ENCODE measurements around the gene MSLN.

MSLN gene

GRCh38 chr16:813916-814412 is 53.4 kb downstream of the MSLN start:
- no peak for DNase-seq

- DNase-seq = no peak
Measured at GRCh38 chr16:814974-815373, 54.4 kb downstream of the MSLN start.

- no peak for DNase-seq
Measured at GRCh38 chr16:815861-816260, 55.3 kb downstream of the MSLN start.

GRCh38 chr16:817001-817906 is 56.7 kb downstream of the MSLN start:
- DNase-seq = no peak

- DNase-seq = no peak
Measured at GRCh38 chr16:818132-818531, 57.6 kb downstream of the MSLN start.

Measured in stimulated activated CD4-positive, alpha-beta T cell treated with anti-CD3 and anti-CD28 coated beads, Interleukin-12 subunit alpha, Interleukin-12 subunit beta, amount 100 ng/mL, for 4 hours (primary cell).